ENCODE data around the gene ASPG. TPM values are rescaled to one million over a fixed set of nuclear protein-coding genes. Genes with fewer than 3 reads are reported as not detected.

The ASPG gene
- total RNA-seq, 1 donor from 2014 or later = 0.94 TPM

- no peak for DNase-seq
These were observed 31.3 kb downstream of the ASPG start for GRCh38 chr14:104116756-104117340.

- no peak for DNase-seq
These were observed 32.0 kb downstream of the ASPG start for GRCh38 chr14:104117341-104118005.

GRCh38 chr14:104118006-104118844 is 32.7 kb downstream of the ASPG start:
- no peak for DNase-seq

GRCh38 chr14:104119119-104119487 is 33.6 kb downstream of the ASPG start:
- no peak for DNase-seq

GRCh38 chr14:104119488-104120251 is 34.2 kb downstream of the ASPG start:
- no peak for DNase-seq

- DNase-seq = no peak
These were observed 34.8 kb downstream of the ASPG start for GRCh38 chr14:104120281-104120741.

- no peak for DNase-seq
These were observed 35.6 kb downstream of the ASPG start for GRCh38 chr14:104121142-104121541.

- DNase-seq = no peak
These were observed 38.4 kb downstream of the ASPG start for GRCh38 chr14:104123879-104124278.

GRCh38 chr14:104125011-104125410 is 39.5 kb downstream of the ASPG start:
- no peak for DNase-seq

- DNase-seq = no peak
These were observed 41.3 kb downstream of the ASPG start for GRCh38 chr14:104126753-104127152.

GRCh38 chr14:104128981-104129380 is 43.5 kb downstream of the ASPG start:
- no peak for DNase-seq

- DNase-seq = no peak
These were observed 44.1 kb downstream of the ASPG start for GRCh38 chr14:104129556-104129955.

GRCh38 chr14:104130974-104131651 is 45.6 kb downstream of the ASPG start:
- no peak for DNase-seq

GRCh38 chr14:104131968-104132732 is 46.6 kb downstream of the ASPG start:
- no peak for DNase-seq

GRCh38 chr14:104132981-104133380 is 47.5 kb downstream of the ASPG start:
- no peak for DNase-seq

- no peak for DNase-seq
These were observed 48.0 kb downstream of the ASPG start for GRCh38 chr14:104133496-104133895.

- DNase-seq = no peak
These were observed 48.8 kb downstream of the ASPG start for GRCh38 chr14:104134061-104134965.

GRCh38 chr14:104135121-104135903 is 49.8 kb downstream of the ASPG start:
- no peak for DNase-seq

- no peak for DNase-seq
These were observed 50.5 kb downstream of the ASPG start for GRCh38 chr14:104135904-104136471.

Data from occipital lobe (tissue), 2 donors.